Measurements from ENCODE around the gene TSFM.
A peak's percentile ranks its signal among the peaks of the same experiment; 100 is the strongest.

Gene TSFM

DNA sequence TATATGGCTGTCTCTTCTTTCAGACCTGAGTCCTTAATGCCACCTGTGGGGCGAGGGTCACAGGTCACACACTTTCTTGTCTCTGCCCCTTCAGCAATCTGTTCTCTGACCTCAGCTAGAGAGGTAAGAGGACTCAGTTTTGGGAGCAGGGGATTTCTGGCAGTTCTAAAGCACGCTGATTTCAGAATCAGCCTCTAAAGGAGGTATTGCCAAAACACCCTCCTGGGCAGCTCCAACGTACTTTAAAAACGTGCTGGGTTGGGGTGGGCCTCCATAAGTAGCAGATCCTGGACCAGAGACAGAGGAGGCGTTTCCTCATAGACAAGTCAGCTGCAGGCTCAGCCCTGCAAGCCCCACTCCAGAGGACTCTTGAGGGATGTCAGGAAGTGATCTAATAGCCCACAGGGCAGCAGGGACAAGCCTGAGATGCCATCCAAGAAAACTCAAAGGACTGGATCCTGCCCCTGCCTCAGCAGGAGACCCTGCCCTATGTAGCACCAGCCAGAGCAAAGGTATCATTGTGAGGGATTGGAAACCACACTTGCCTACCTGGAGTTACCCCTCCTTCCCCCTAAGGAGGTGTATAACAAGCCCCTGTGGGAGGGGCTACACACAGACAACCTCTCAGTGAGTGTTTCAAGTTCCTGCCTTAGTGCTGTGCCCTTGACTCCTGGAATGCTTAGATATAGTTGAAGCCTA lies 55.4 kb downstream of the TSFM start:
- no peak for DNase-seq

DNA sequence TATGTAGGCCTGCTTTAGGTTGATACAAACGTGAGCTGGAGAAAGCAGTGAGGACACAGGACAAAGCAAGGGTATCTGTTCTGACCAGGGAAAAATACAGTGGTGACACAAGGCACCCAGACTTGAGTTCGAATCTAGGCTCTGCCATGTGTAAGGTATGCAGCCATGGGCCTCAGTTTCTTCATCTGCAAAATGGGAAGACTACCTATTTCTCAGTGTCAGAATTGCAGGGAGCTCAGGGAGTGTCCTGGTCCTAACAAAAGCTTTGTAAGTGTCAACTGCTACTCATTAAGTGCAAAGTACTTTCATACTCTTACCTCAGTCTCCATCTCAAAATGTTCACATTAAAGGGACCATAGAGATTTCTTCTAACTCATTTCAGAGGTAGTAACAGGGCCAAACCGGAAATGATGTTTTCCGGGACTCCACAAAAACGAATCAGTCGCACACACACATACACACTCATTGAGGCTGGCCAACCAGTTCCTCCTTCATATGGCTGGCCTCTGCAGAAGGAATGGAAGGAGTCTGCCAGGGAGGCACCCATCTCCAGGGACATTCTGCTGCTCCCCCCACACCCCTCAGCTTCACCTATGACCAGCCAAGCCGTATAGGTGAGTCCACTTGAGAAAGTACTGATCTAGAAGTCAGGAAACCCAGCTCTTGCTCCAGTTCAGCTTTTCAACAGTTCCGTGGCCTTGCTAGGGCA lies 56.2 kb downstream of the TSFM start:
- DNase-seq, result no peak

DNA sequence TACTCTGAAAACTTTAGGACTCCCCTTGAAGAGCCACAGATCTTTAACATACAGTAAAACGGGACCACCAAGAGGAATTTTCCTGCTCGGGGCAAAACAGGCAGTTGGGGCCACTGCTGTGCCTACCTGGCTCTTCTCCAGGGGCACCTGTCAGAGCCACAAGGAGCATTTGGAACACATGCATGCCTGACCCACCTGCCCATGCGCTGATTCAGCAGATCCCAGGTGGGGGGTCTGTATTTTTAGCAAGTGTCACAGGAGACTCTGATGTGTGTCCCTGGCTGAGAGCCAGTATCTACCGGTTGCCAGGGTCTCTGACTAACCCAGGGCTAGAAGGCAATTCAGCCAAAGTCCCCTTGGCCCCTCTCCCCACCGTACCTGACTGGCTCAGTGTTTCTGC lies 57.4 kb downstream of the TSFM start:
- DNase-seq, result no peak

DNA sequence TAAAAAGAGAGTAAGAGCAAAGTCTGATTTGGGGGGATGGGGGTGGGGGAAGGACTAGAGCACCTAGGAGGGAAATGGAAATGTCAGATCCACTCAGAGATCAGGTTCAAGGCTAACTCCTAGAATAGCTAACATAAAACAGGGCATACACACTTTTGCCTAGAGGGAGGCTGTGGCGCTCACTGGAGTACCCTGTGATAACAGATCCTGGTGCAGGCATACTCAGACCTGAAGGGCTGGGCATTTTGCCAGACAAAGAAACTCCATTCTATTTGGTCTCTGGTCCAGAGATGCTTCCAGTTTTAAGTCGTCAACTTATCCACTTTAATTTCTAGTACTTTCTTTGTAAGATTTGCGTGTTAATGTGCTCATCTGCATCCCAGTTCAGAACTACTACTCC lies 58.1 kb downstream of the TSFM start:
- no peak for DNase-seq

DNA sequence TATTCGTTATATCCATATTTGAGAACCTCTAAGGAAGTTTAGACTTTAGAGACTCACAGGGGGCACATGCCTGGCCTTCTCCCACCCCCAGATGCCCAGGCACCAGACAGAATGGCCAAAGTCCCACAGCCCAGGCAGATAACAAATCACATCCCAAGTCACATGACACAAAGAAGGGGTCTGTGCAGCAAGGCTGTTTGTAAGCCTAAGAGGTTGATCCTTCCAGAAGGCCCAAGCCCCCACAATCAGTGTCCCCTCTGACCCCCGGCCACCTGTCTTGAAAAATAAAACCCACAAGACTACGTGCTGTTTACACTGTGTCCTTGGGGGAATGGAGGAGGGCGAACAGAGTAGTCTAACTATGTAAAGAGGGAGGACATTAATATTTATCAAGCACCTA lies 58.9 kb downstream of the TSFM start:
- DNase-seq, result no peak

DNA sequence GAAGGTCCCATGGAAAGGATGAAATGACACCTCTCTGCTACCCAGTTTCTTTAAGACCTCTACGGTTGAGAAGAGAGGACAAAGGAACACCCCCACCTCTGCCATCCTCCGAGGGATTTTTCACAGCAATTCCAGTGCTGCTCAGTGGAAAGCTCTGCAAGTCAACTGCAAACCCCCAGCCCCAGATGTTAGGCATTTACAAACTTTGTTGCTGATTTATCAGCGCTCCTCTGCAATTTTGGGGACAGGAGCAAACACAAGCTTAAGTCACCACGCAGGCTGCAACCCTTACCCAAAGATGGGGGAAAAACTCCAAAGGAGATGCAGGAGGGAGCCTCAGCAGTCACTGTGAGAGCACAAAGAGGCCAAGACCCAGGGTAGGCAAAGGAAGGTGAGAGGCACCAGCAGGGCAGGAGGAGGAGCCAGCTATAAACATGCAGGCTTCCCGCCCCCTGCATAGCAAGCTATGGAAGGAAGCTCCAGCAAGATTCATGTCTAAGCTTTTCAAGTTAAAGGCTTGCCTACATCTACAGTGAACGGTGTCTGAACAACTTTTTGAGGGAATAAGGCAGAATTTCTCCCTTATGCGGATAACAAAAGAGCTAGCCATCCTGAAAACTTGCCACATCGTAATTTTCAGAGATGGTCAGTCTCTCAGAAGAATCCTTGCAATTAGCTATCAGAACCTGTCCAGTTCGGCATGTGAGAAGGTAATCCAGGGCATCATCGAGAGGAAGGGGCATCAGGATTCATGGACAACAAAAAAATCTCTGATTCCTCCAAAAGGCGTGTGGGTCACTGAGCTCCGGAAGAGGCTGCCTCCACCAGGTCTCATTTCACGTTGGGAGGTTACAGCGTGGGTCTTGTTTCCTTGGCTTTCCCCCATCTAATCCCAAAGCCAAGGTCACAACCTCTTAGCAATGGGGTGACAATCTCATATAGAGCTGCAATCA lies 60.0 kb downstream of the TSFM start:
- DNase-seq, result no peak

DNA sequence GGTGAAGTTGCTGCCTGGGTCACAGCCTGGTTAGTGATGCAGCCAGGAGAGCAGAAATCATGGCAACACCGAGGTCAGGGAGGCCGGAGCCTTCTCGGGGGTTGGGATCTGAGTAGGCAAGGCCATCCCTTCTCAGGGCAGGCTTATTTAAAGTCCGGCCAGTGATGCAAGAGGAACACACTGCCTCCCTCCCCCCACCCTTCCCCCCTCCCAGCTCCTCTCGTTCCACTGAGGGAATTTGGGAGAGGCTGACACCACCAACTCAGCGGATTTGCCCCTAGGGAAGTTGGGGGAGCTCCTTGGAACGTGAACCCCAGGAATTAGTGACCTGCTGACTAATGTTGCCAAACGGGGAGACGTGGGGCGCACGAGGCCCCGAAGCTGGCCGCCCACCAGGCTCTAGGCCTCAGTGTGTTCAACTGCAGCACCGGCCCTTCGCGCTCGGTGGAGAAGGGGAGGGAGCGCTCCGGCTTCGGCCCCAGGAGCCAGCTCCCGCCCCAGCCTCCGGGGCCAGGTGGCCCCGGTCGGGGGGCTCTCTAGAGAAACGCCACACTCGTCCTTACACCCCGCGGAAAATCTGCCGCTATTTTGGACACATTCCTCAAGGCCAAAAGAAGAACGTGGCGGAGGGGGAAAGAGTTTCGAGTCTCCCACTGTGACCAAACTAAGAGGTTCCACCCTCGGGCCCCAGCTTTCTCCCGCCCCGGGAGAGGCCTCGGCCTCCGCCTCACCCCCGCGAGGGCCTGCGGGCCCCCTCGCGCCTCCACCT lies 62.3 kb downstream of the TSFM start:
- peak; percentile 72 for DNase-seq

DNA sequence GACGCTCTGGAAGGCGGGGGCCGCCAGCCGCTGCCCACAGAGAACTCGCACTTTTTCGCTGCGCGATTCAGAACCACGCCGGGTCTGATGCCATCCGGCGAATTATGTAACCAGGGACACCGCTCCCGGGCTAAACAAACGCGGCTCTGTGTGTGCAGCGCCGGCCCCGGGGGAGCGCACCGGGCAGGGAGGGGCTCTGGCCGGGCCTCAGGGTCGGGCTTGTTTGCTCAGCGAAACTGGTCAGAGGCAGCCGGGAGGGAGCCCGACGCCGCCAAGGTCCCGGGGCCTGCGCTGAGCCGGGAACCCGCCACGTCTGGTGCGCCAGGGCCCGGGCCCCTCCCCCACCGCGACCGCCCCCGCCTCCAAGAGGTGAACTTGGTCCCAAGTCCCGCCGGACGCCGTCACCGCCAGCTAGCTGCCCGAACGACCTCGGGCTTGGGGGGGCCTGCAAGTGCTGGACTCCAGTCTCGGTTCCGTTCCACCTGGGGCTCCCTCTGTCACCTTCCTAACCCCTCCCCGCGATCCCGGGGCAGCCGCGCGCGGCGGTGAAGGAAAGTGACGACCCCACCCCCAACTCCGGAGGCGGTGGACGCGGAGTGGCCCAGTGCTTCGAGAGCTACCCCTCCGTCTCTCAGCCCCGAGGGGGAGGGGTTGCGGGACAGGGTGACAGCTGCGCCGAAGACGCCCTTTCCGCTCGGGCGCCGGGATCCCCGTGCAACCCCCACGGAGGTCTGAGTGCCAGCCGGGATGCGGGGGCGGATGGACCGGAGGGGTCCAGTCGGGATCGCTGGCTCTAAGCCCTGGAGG lies 63.1 kb downstream of the TSFM start:
- DNase-seq, result peak; percentile 86

DNA sequence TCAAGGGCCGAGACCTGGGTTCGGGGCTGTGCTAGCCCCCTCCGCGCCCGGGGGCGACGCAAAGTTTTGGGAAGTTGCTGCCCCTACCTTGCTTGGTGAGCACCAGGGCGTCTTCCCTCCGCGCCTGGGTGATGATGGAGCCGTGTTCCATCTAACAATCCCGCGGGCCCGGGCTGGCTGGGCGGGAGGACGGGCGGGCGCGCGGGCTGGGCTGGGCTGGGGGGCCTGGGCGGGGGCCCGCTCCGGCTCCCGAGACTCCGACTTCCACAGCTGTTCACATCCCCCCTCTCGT lies 63.6 kb downstream of the TSFM start:
- no peak for DNase-seq

DNA sequence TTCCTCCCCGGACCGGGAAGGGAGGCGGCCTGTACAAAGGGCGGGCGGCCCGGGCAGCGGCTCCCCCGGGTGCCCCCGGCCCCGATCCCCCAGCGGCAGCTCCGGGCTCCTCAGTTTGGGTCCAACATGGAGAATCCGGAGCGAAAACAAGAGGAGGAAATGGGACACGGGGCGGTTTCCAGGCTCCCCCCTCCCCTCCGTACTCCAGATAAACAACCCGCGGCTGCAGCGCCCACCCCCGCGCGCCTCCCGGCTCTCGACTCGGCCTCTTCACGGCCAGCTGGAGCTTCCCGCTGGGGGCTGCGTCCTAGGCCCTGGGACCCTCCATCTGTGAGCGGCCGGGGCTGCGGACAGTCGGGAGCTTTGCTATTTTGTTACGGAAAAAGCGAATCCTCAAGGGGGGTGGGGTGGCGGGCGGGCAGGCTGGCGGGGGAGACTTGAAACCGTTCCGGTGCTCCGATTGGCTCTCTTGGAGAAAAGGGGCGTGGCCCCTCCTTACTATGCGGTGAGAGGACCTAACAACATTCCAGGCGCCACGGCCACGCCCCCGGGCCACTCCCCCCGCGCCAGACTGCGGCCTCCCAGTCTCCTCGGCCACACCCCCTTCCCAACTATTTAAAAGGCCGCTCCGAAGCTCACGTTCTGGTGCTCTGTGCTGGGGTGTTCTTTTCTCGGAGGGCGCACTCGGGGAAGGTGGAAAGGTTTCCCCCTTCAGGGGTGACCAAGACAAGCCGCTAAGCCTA lies 64.2 kb downstream of the TSFM start, which contains the start of gene CTDSP2:
TSS of gene CTDSP2 (minus strand) at position 153 of the 743 bp plus-strand sequence. CDS start 294 bp downstream, outside the sequence.
- DNase-seq, result peak; percentile 92

Measured in activated CD8-positive, alpha-beta memory T cell treated with anti-CD3 and anti-CD28 coated beads, Interleukin-2, amount 50 U/mL, for 48 hours (primary cell).